SH-SY5Y (cell line): ENCODE data around the gene ACTR1A.

ENCODE experiments used
- GATA2 ChIP-seq: IDR thresholded peaks from 2 replicates; pipeline ENCODE4 v1.6.1; 2011; ENCODE audit warnings: mild to moderate bottlenecking, low read depth, low read length
- GATA3 ChIP-seq: IDR thresholded peaks from 2 replicates; pipeline ENCODE4 v1.6.1; 2011; ENCODE audit warnings: low read depth, mild to moderate bottlenecking, low read length, moderate library complexity

The ACTR1A gene

GRCh38 chr10:102458656-102459055 lies 43.9 kb downstream of the ACTR1A start:
- TF ChIP-seq GATA2 (no peak), GATA3 (no peak)

GRCh38 chr10:102457591-102458150 lies 44.8 kb downstream of the ACTR1A start:
- TF ChIP-seq GATA2: no peak
- no peak for TF ChIP-seq GATA3

- TF ChIP-seq GATA3 (no peak), GATA2 (no peak)
Measured at GRCh38 chr10:102455893-102456471, 46.5 kb downstream of the ACTR1A start.

- TF ChIP-seq GATA3: no peak
- TF ChIP-seq GATA2: no peak
Measured at GRCh38 chr10:102453502-102453901, 49.0 kb downstream of the ACTR1A start.

- no peak for TF ChIP-seq GATA3
Measured at GRCh38 chr10:102452672-102453340, 49.7 kb downstream of the ACTR1A start.

- TF ChIP-seq GATA3: no peak
- no peak for TF ChIP-seq GATA2
Measured at GRCh38 chr10:102451105-102451969, 51.2 kb downstream of the ACTR1A start, which contains the start of gene C10orf95. Gene C10orf95 (minus strand): TSS chr10:102451543. CDS start chr10:102451093, 450 bp downstream.

GRCh38 chr10:102450374-102451104 lies 52.0 kb downstream of the ACTR1A start:
- no peak for TF ChIP-seq GATA2
- TF ChIP-seq GATA3: no peak

GRCh38 chr10:102450124-102450373 lies 52.5 kb downstream of the ACTR1A start:
- no peak for TF ChIP-seq GATA2
- no peak for TF ChIP-seq GATA3

GRCh38 chr10:102449321-102450123 lies 53.0 kb downstream of the ACTR1A start:
- no peak for TF ChIP-seq GATA3
- no peak for TF ChIP-seq GATA2

- TF ChIP-seq GATA3 (no peak), GATA2 (no peak)
Measured at GRCh38 chr10:102444851-102445250, 57.7 kb downstream of the ACTR1A start.

GRCh38 chr10:102438374-102438773 lies 64.1 kb downstream of the ACTR1A start:
- TF ChIP-seq GATA3: no peak
- TF ChIP-seq GATA2: no peak

GRCh38 chr10:102437515-102437914 lies 65.0 kb downstream of the ACTR1A start:
- no peak for TF ChIP-seq GATA2
- no peak for TF ChIP-seq GATA3

GRCh38 chr10:102436312-102436711 lies 66.2 kb downstream of the ACTR1A start:
- TF ChIP-seq GATA2 (no peak), GATA3 (no peak)
